SK-N-SH (cell line): ENCODE results near the gene MAPK8IP3. TPM values are rescaled to one million over a fixed set of nuclear protein-coding genes. Genes with fewer than 3 reads are reported as not detected.

Experiments
- CTCF ChIA-PET: fragments of 300-600, 350-600 bp; formaldehyde crosslinking; extraction: SDS; loops from one replicate; lab custom pipeline; 2021; lab: Yijun Ruan, JAX
- POLR2A ChIA-PET: fragments of 350-600 bp; sonication (Branson Sonifier 250); formaldehyde crosslinking; extraction: SDS; loops from one replicate; lab custom pipeline; 2020; ENCODE audit warnings: antibody characterized with exemption, inconsistent platforms; lab: Yijun Ruan, JAX
- DNase-seq: peaks from one replicate; pipeline ENCODE4 v3.0.0; 2012
- H2AFZ ChIP-seq: fragments of 200-600 bp; sonication (generic); 2 replicates; pipeline ENCODE4 v1.8.1; 2016; ENCODE audit warnings: antibody characterized with exemption, mild to moderate bottlenecking, low read depth
- H3F3A ChIP-seq: fragments of 200-600 bp; sonication (generic); replicated peaks from 2 replicates; pipeline ENCODE3; 2016; ENCODE audit warnings: antibody characterized with exemption, mild to moderate bottlenecking; ENCODE audit not compliant: insufficient read depth
- H3K27ac ChIP-seq, 2 experiments: fragments of 200-500 bp in 1 of 2; fragments of 200-600 bp in 1 of 2; sonication (Bioruptor generic) in 1 of 2; sonication (generic), shearing (Covaris generic) in 1 of 2; 2 replicates each; pipeline versions ENCODE4 v1.5.1 to v1.6.1; 2014 to 2016; ENCODE audit warnings: low read depth in 2 of 2, inconsistent platforms in 1 of 2, low read length in 1 of 2, mild to moderate bottlenecking in 1 of 2, mixed read lengths in 1 of 2
- H3K27me3 ChIP-seq: fragments of 200-600 bp; sonication (generic), shearing (Covaris generic); 2 replicates; pipeline ENCODE4 v1.6.1; 2016; ENCODE audit warnings: mixed run types; ENCODE audit not compliant: insufficient read depth
- H3K36me3 ChIP-seq, 2 experiments: fragments of 200-500 bp in 1 of 2; fragments of 200-600 bp in 1 of 2; sonication (Bioruptor generic) in 1 of 2; sonication (generic) in 1 of 2; replicated peaks in 1 of 2; 2 replicates each; pipeline versions ENCODE3 to v1.5.1; 2014 to 2016; ENCODE audit warnings: low read length in 1 of 2, mild to moderate bottlenecking in 1 of 2; ENCODE audit not compliant: insufficient read depth in 2 of 2, control insufficient read depth in 1 of 2
- H3K4me1 ChIP-seq, 2 experiments: fragments of 200-500 bp in 1 of 2; fragments of 200-600 bp in 1 of 2; sonication (Bioruptor generic) in 1 of 2; sonication (generic), shearing (Covaris generic) in 1 of 2; 2 replicates each; pipeline versions ENCODE4 v1.5.1 to v1.6.1; 2014 to 2016; ENCODE audit warnings: low read depth in 1 of 2, low read length in 1 of 2, mixed run types in 1 of 2; ENCODE audit not compliant: insufficient read depth in 2 of 2, control insufficient read depth in 1 of 2
- H3K4me2 ChIP-seq: fragments of 200-600 bp; sonication (generic), shearing (Covaris generic); 2 replicates; pipeline ENCODE4 v1.6.1; 2017; ENCODE audit warnings: mixed run types
- H3K4me3 ChIP-seq, 2 experiments: fragments of 200-500 bp in 1 of 2; fragments of 200-600 bp in 1 of 2; sonication (Bioruptor generic) in 1 of 2; sonication (generic), shearing (Covaris generic) in 1 of 2; 2 replicates each; pipeline versions ENCODE4 v1.5.1 to v1.8.1; 2014 to 2016; ENCODE audit warnings: low read depth in 2 of 2, inconsistent platforms in 1 of 2, low read length in 1 of 2, mild to moderate bottlenecking in 1 of 2, mixed read lengths in 1 of 2, moderate library complexity in 1 of 2
- H3K79me2 ChIP-seq: fragments of 200-600 bp; sonication (generic); 2 replicates; pipeline ENCODE4 v1.8.1; 2017; ENCODE audit warnings: mild to moderate bottlenecking; ENCODE audit not compliant: insufficient read depth
- H3K9ac ChIP-seq: fragments of 200-600 bp; sonication (generic); 2 replicates; pipeline ENCODE4 v1.6.1; 2017; ENCODE audit warnings: mixed run types
- H3K9me2 ChIP-seq: fragments of 200-600 bp; sonication (generic); 2 replicates; pipeline ENCODE4 v1.6.1; 2017; ENCODE audit warnings: mixed run types
- H3K9me3 ChIP-seq: fragments of 200-600 bp; sonication (generic); 2 replicates; pipeline ENCODE4 v1.6.1; 2017; ENCODE audit warnings: mixed run types, mild to moderate bottlenecking, moderate library complexity
- H4K20me1 ChIP-seq: fragments of 200-600 bp; sonication (generic); 2 replicates; pipeline ENCODE4 v1.6.1; 2017; ENCODE audit warnings: mild to moderate bottlenecking, mixed run types; ENCODE audit not compliant: insufficient read depth
- ELF1 ChIP-seq: IDR thresholded peaks from 2 replicates; pipeline ENCODE4 v1.4.0; 2012
- EZH2phosphoT487 ChIP-seq: fragments of 200-600 bp; sonication (generic); IDR thresholded peaks from 2 replicates; pipeline ENCODE4 v1.6.1; 2017; ENCODE audit warnings: low read depth, mixed run types, mild to moderate bottlenecking, antibody characterized with exemption, moderate library complexity, borderline replicate concordance
- FOSL2 ChIP-seq: IDR thresholded peaks from 2 replicates; pipeline ENCODE4 v1.4.0; 2012; ENCODE audit warnings: low read depth, mild to moderate bottlenecking, moderate library complexity, borderline replicate concordance
- FOXJ3 ChIP-seq: sonication (generic); formaldehyde crosslinking; IDR thresholded peaks from 2 replicates; pipeline ENCODE4 v1.5.1; 2020; ENCODE audit warnings: mild to moderate bottlenecking, missing genetic modification reagents
- GATA2 ChIP-seq: sonication (generic); formaldehyde crosslinking; IDR thresholded peaks from 2 replicates; pipeline ENCODE4 v1.5.0; 2020; ENCODE audit warnings: mild to moderate bottlenecking, missing genetic modification reagents
- JUND ChIP-seq: IDR thresholded peaks from 2 replicates; pipeline ENCODE4 v1.4.0; 2012
- MXI1 ChIP-seq: IDR thresholded peaks from 2 replicates; pipeline ENCODE4 v1.6.1; 2012; ENCODE audit warnings: mild to moderate bottlenecking, low read depth, low read length, improper control_type of control experiment
- RAD21 ChIP-seq: IDR thresholded peaks from 2 replicates; pipeline ENCODE4 v1.6.1; 2012; ENCODE audit warnings: mild to moderate bottlenecking, low read length
- RFX5 ChIP-seq: IDR thresholded peaks from 2 replicates; pipeline ENCODE4 v1.6.1; 2012; ENCODE audit warnings: mild to moderate bottlenecking, improper control_type of control experiment, low read length
- SIN3A ChIP-seq: IDR thresholded peaks from 2 replicates; pipeline ENCODE4 v1.6.1; 2012; ENCODE audit warnings: low read depth, mild to moderate bottlenecking, low read length, moderate library complexity, borderline replicate concordance
- TAF1 ChIP-seq: IDR thresholded peaks from 2 replicates; pipeline ENCODE4 v1.6.1; 2012; ENCODE audit warnings: low read depth, mild to moderate bottlenecking, low read length, moderate library complexity, borderline replicate concordance
- TCF12 ChIP-seq: IDR thresholded peaks from 2 replicates; pipeline ENCODE4 v1.4.0; 2012
- TEAD4 ChIP-seq: IDR thresholded peaks from 2 replicates; pipeline ENCODE4 v1.4.0; 2012; ENCODE audit warnings: mild to moderate bottlenecking, borderline replicate concordance; ENCODE audit not compliant: insufficient read depth
- YY1 ChIP-seq: IDR thresholded peaks from 2 replicates; pipeline ENCODE4 v1.4.0; 2012; ENCODE audit warnings: low read depth, mild to moderate bottlenecking
- WGBS: methylation state at CpG from one replicate; pipeline ENCODE4 v1.1.6; 2017; ENCODE audit warnings: low lambda C conversion rate; 5-methylcytosine and 5-hydroxymethylcytosine counted together
- polyA plus RNA-seq, 3 experiments: library from polyadenylated mRNA; depleted of rRNA; stranded (reverse); fragments of >200 nt; gene quantifications; 2 replicates each; pipeline ENCODE4 v1.2.3, GENCODE V29; 2012
- TF ChIP-seq, protein P1 (sequence below): fragments of 150-350 bp; IDR thresholded peaks from 2 replicates; pipeline ENCODE4 v1.6.1; 2017; ENCODE audit warnings: antibody characterized with exemption, low read length, low read depth, borderline replicate concordance
- TF ChIP-seq, protein P2 (sequence below): fragments of 150-350 bp; IDR thresholded peaks from 2 replicates; pipeline ENCODE4 v1.6.1; 2016; ENCODE audit warnings: mild to moderate bottlenecking, low read depth, low read length
- TF ChIP-seq, protein P3 (sequence below): IDR thresholded peaks from 2 replicates; pipeline ENCODE4; 2012
- TF ChIP-seq, protein P4 (sequence below): IDR thresholded peaks from 2 replicates; pipeline ENCODE4 v1.6.1; 2012; ENCODE audit warnings: mild to moderate bottlenecking, low read depth, low read length, moderate library complexity

Gene MAPK8IP3
- polyA plus RNA-seq, 1 of the 3 experiments (the other 2 are of a cell fraction), result 57.3 TPM

- H3K9me2 ChIP-seq, result no peaks in the 10 kb centered on the region
- peaks cover 13% of the 10 kb centered on the region for H3F3A ChIP-seq
- H3K4me1 ChIP-seq, result no peaks in the 10 kb centered on the region
- H3K9me3 ChIP-seq, result no peaks in the 10 kb centered on the region
- no peaks in the 10 kb centered on the region for H3K27me3 ChIP-seq
- H3K79me2 ChIP-seq, result peaks cover 31% of the 10 kb centered on the region; the same call in 1 of the 2 replicates
- no peak overlapping the region for H3K4me2 ChIP-seq
- H3K36me3 ChIP-seq, result peaks cover 53 to 55% of the 10 kb centered on the region in 2 experiments
- no peak overlapping the region for H3K27ac ChIP-seq
- 89% methylated on average over 10 of the region's 10 CpGs for WGBS
- H4K20me1 ChIP-seq, result no peaks in the 10 kb centered on the region
- ChIA-PET CTCF (no interaction called here), POLR2A (no interaction called here)
- TF ChIP-seq, protein P1, sequence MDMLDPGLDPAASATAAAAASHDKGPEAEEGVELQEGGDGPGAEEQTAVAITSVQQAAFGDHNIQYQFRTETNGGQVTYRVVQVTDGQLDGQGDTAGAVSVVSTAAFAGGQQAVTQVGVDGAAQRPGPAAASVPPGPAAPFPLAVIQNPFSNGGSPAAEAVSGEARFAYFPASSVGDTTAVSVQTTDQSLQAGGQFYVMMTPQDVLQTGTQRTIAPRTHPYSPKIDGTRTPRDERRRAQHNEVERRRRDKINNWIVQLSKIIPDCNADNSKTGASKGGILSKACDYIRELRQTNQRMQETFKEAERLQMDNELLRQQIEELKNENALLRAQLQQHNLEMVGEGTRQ, result no peak
- TF ChIP-seq, protein P2, sequence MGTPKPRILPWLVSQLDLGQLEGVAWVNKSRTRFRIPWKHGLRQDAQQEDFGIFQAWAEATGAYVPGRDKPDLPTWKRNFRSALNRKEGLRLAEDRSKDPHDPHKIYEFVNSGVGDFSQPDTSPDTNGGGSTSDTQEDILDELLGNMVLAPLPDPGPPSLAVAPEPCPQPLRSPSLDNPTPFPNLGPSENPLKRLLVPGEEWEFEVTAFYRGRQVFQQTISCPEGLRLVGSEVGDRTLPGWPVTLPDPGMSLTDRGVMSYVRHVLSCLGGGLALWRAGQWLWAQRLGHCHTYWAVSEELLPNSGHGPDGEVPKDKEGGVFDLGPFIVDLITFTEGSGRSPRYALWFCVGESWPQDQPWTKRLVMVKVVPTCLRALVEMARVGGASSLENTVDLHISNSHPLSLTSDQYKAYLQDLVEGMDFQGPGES, result no peak
- TF ChIP-seq FOSL2 (no peak), TAF1 (no peak), RFX5 (no peak), TCF12 (no peak), RAD21 (no peak), YY1 (no peak), FOXJ3 (CRISPR knock-in tag) (no peak), EZH2phosphoT487 (no peak), GATA2 (CRISPR knock-in tag) (no peak), MXI1 (no peak), JUND (no peak), ELF1 (no peak), SIN3A (no peak), TEAD4 (no peak)
- TF ChIP-seq, protein P3, sequence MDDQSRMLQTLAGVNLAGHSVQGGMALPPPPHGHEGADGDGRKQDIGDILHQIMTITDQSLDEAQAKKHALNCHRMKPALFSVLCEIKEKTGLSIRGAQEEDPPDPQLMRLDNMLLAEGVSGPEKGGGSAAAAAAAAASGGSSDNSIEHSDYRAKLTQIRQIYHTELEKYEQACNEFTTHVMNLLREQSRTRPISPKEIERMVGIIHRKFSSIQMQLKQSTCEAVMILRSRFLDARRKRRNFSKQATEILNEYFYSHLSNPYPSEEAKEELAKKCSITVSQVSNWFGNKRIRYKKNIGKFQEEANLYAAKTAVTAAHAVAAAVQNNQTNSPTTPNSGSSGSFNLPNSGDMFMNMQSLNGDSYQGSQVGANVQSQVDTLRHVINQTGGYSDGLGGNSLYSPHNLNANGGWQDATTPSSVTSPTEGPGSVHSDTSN, result no peak
- TF ChIP-seq, protein P4, sequence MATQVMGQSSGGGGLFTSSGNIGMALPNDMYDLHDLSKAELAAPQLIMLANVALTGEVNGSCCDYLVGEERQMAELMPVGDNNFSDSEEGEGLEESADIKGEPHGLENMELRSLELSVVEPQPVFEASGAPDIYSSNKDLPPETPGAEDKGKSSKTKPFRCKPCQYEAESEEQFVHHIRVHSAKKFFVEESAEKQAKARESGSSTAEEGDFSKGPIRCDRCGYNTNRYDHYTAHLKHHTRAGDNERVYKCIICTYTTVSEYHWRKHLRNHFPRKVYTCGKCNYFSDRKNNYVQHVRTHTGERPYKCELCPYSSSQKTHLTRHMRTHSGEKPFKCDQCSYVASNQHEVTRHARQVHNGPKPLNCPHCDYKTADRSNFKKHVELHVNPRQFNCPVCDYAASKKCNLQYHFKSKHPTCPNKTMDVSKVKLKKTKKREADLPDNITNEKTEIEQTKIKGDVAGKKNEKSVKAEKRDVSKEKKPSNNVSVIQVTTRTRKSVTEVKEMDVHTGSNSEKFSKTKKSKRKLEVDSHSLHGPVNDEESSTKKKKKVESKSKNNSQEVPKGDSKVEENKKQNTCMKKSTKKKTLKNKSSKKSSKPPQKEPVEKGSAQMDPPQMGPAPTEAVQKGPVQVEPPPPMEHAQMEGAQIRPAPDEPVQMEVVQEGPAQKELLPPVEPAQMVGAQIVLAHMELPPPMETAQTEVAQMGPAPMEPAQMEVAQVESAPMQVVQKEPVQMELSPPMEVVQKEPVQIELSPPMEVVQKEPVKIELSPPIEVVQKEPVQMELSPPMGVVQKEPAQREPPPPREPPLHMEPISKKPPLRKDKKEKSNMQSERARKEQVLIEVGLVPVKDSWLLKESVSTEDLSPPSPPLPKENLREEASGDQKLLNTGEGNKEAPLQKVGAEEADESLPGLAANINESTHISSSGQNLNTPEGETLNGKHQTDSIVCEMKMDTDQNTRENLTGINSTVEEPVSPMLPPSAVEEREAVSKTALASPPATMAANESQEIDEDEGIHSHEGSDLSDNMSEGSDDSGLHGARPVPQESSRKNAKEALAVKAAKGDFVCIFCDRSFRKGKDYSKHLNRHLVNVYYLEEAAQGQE, result no peak
- no peak overlapping the region for H2AFZ ChIP-seq
- no peak overlapping the region for H3K9ac ChIP-seq
- H3K4me3 ChIP-seq, result no peak overlapping the region
- no peak for DNase-seq
Measured at GRCh38 chr16:1698680-1699079, 7.3 kb upstream of the MAPK8IP3 start.
